ENCODE measurements around the gene HMGXB4.

GRCh38 chr22:35301372-35301874, 44.1 kb downstream of the HMGXB4 start:
- TF ChIP-seq NR3C1 (CRISPR knock-in tag; IDR thresholded peaks at IDR 0.05) (no peak), SP1 (IDR thresholded peaks at IDR 0.05) (no peak), SP1 (CRISPR knock-in tag; IDR thresholded peaks at IDR 0.05) (no peak), MXD3 (CRISPR knock-in tag; IDR thresholded peaks at IDR 0.05) (no peak), ZKSCAN1 (IDR thresholded peaks at IDR 0.05; ENCODE audit: low read length) (no peak), POLR2A (IDR thresholded peaks at IDR 0.05; ENCODE audit: insufficient read depth in 1 of 2, low read depth in 2 of 2, low read length in 2 of 2) (peak; percentile 55 to 59; a peak in 3 of 4 replicates), MED1 (CRISPR knock-in tag; IDR thresholded peaks at IDR 0.05) (peak; percentile 78; the same call in 1 of the 2 replicates)

Data from HepG2 (cell line).